Ishikawa (cell line): ENCODE data around the gene VIM.

Source experiments
- CREB1 ChIP-seq: IDR thresholded peaks from 2 replicates; pipeline ENCODE4 v1.6.1; 2012; ENCODE audit warnings: low read depth
- EGR1 ChIP-seq: IDR thresholded peaks from 2 replicates; pipeline ENCODE4 v1.6.1; 2012
- EP300 ChIP-seq: IDR thresholded peaks from 2 replicates; pipeline ENCODE4 v1.6.1; 2012; ENCODE audit warnings: borderline replicate concordance
- MAX ChIP-seq: IDR thresholded peaks from 2 replicates; pipeline ENCODE4 v1.6.1; 2012
- RAD21 ChIP-seq: IDR thresholded peaks from 2 replicates; pipeline ENCODE4 v1.6.1; 2012; ENCODE audit warnings: low read depth
- REST ChIP-seq: IDR thresholded peaks from 2 replicates; pipeline ENCODE4 v1.6.1; 2012; ENCODE audit warnings: low read depth, mild to moderate bottlenecking
- YY1 ChIP-seq: IDR thresholded peaks from 2 replicates; pipeline ENCODE4 v1.6.1; 2012; ENCODE audit warnings: low read depth

GRCh38 chr10:17215782-17216122 is 12.3 kb upstream of the VIM start:
- TF ChIP-seq YY1, result no peak
- TF ChIP-seq MAX, result no peak
- no peak for TF ChIP-seq CREB1
- no peak for TF ChIP-seq RAD21
- TF ChIP-seq EP300, result no peak
- no peak for TF ChIP-seq REST
- TF ChIP-seq EGR1, result no peak
